GM12874 (cell line): Measurements from ENCODE around the gene PRR14L.

Experiments
- CTCF ChIP-seq: IDR thresholded peaks from 2 replicates; pipeline ENCODE4 v1.5.1; 2011; ENCODE audit warnings: low read depth, mild to moderate bottlenecking, control low read depth, low read length, moderate library complexity; ENCODE audit not compliant: insufficient read depth

PRR14L gene

GRCh38 chr22:31659246-31659645, 90.7 kb downstream of the PRR14L start:
- no peak for TF ChIP-seq CTCF

GRCh38 chr22:31654408-31654807, 95.5 kb downstream of the PRR14L start:
- no peak for TF ChIP-seq CTCF

GRCh38 chr22:31653944-31654343, 96.0 kb downstream of the PRR14L start:
- no peak for TF ChIP-seq CTCF

- no peak for TF ChIP-seq CTCF
These were observed 96.8 kb downstream of the PRR14L start for GRCh38 chr22:31652911-31653684.

GRCh38 chr22:31652088-31652487, 97.8 kb downstream of the PRR14L start:
- TF ChIP-seq CTCF = no peak

- no peak for TF ChIP-seq CTCF
These were observed 98.3 kb downstream of the PRR14L start for GRCh38 chr22:31651664-31652063.

- TF ChIP-seq CTCF = no peak
These were observed 99.5 kb downstream of the PRR14L start for GRCh38 chr22:31650391-31650790.
